Cerebellar cortex (tissue), 1 donor: ENCODE results near the gene ZNF615.
"Not testable (repeated sequence)": the region's sequence is repeated elsewhere in the genome, so short reads cannot be mapped to it uniquely, and the experiment has no call there.

Experiments used
- DNase-seq: peaks from one replicate; pipeline ENCODE4 v3.0.0-alpha.2; 2015; ENCODE audit warnings: low spot score

ZNF615 gene

DNA sequence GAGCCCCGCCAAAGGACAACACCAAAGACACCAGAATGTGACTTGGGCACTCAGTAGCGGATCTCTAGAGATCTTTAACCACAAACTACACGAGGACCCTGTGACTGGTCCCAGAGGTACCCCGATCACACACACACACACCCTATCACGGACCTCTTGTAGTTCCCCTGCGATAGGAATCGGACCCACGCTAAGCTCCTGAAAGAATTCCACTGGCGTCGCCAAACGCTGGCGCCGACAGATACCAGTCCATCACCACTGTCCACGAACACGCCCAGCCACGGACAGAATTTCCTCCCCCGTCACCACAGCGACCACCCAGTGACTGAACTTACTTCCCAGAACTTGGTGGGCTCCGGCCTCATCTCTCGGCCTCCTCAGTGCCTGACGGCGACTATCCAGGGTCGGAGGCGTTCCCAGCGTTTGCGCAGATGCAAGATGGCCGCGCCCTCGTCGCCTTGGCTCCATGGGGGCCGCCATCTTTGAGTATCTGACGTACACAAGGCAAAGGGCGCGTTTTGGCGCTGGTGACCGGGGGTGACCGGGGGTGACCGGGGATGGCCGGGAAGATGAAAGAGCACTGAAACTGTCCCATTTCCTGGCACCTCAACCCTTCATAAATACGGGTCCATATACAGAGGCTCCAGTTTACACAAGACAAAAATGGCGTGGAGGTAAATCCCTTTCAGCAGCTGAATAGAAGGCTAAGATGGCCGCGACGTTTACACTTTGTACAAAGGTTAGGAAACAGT lies at the start of gene ZNF615:
ZNF615 (minus strand) TSS at position 406 of the 752 bp plus-strand sequence. CDS start 4,500 bp downstream, outside the sequence.
- peak; percentile 92 for DNase-seq

DNA sequence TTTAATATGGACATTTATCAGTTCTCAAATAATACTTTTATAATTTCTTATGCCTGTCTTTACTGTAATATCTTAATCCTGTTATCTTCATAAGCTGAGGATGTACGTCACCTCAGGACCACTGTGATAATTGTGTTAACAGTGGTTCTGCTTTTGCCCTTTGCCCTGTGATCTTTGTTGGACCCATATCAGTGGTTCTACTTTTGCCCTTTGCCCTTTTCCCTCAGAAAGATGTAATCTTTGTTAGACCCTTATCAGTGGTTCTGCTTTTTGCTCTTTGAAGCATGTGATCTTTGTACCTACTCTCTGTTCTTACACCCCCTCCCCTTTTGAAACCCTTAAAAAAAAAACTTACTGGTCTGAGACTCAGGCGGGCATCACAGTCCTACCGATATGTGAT lies 48.5 kb upstream of the ZNF615 start:
- DNase-seq, result not testable (repeated sequence)

- DNase-seq, result not testable (repeated sequence)
These were observed 43.7 kb upstream of the ZNF615 start for GRCh38 chr19:52051736-52052135.

DNA sequence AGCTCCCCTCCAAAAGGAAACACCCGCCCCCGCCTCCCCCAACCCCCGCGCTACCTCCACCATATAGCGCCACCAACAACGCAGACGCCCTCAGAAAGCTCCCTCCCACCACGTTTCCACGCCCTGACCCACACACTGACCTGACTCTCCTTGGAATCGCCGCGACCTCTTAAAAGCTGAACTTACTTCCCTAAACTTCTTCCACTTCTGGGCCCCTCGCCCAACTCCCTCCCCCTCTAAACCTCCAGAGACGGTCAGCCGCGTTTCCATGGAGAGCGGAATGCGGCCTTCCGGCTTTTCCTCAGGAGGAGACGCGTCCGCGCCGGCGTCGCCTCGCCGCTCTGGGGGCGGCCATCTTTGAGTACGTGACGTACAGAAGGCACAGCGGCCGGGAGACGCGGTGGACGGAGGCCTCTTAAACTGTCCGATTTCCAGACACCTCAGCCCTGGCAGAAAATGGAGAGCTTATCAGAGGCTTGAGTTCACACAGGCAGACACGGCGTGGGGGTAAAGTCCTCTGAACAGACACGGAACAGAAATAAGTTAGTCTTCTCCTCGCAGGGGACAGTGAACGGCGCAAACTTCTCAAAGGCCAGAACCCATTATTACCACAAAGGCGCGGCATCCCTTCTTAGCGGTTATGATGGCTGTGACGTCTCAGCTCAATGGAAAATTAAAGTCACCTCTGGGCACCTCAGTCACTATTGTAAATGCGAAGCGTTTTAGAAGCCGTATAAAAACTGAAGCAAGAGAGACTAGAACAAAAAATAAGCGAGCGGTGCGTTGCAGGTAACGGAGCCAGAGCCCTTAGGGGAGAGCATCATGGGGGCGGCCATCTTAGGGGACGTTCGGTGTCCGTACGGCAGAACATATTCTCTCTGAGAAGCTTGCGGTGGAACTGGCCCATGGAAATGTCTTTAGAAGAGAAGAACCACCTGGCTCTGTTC lies 40.8 kb upstream of the ZNF615 start, which contains the start of gene ZNF432:
ZNF432 (minus strand) TSS at position 284 of the 947 bp plus-strand sequence. CDS start 1,970 bp downstream, outside the sequence.
- peak; percentile 93 for DNase-seq

GRCh38 chr19:52039169-52039568 lies 31.2 kb upstream of the ZNF615 start:
- no peak for DNase-seq

- DNase-seq, result no peak
These were observed 26.2 kb upstream of the ZNF615 start for GRCh38 chr19:52034051-52034728.

GRCh38 chr19:52028780-52029123 lies 20.7 kb upstream of the ZNF615 start:
- no peak for DNase-seq

GRCh38 chr19:52028027-52028779 lies 20.2 kb upstream of the ZNF615 start, which contains the start of gene ZNF614:
TSS of gene ZNF614 (minus strand) at chr19:52028379. CDS start at chr19:52025745, 2,634 bp downstream.
- DNase-seq, result peak; percentile 93

DNA sequence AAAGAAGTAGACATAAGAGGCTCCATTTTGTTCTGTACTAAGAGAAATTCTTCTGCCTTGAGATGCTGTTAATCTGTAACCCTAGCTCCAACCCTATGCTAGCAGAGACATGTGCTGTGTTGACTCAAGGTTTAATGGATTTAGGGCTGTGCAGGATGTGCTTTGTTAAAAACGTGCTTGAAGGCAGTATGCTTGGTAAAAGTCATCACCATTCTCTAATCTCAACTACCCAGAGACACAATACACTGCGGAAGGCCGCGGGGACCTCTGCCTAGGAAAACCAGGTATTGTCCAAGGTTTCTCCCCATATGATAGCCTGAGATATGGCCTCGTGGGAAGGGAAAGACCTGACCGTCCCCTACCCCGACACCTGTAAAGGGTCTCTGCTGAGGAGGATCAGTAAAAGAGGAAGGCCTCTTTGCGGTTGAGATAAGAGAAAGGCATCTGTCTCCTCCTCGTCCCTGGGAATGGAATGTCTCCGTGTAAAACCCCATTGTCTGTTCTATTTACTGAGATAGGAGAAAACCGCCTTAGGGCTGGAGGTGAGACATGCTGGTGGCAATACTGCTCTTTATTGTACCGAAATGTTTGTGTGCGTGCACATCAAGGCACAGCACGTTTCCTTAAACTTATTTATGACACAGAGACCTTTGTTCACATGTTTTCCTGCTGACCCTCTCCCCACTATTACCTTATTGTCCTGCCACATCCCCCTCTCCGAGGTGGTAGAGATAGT lies 18.4 kb upstream of the ZNF615 start:
- not testable (repeated sequence) for DNase-seq

DNA sequence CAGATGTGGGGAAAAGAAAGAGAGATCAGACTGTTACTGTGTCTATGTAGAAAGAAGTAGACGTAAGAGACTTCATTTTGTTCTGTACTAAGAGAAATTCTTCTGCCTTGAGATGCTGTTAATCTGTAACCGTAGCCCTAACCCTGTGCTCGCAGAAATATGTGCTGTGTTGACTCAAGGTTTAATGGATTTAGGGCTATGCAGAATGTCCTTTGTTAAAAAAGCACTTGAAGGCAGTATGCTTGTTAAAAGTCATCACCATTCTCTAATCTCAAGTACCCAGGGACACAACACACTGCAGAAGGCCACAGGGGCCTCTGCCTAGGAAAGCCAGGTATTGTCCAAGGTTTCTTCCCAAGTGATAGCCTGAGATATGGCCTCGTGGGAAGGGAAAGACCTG lies 16.5 kb upstream of the ZNF615 start:
- not testable (repeated sequence) for DNase-seq

DNA sequence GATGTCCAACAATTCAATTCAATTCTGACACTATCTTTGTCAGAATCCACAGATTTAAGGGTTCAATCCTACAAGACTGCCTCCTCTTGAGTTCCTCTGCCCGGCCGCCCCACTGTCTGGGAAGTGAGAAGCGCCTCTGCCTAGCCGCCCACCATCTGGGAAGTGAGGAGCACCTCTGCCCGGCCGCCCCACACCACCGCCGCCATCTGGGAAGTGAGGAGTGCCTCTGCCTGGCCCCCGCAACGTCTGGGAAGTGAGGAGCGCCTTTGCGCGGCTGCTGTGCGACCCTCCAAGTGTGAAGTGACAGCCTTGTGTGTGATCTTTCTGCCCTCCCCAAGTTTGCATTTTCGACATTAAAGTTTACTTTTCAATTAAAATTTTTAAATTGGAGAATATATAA lies 14.2 kb upstream of the ZNF615 start:
- DNase-seq, result no peak

GRCh38 chr19:52020506-52020905 lies 12.5 kb upstream of the ZNF615 start:
- DNase-seq, result no peak

DNA sequence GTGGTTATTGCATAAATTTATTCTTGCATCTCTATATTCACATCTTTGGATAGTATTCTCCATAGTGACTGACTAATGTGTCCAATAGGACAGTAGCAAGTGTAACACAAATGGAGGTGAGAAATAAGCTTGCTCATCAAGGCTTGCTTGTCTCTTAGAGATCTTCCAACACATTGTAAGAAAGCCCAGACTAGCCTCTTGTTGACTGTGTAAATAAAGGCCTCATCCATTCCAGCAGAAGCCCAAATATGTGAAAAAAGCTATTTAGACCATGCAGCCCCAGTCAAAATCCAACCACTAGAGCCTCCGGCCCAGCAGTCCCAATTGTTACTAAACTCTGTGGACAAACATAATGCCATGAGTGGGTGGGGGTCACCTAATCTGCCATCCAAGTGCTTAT lies 2.7 kb upstream of the ZNF615 start:
- DNase-seq, result no peak

GRCh38 chr19:52007451-52007805 lies 583 bp downstream of the ZNF615 start:
- DNase-seq, result no peak

GRCh38 chr19:51994048-51994644 lies 13.9 kb downstream of the ZNF615 start:
- DNase-seq, result no peak

DNA sequence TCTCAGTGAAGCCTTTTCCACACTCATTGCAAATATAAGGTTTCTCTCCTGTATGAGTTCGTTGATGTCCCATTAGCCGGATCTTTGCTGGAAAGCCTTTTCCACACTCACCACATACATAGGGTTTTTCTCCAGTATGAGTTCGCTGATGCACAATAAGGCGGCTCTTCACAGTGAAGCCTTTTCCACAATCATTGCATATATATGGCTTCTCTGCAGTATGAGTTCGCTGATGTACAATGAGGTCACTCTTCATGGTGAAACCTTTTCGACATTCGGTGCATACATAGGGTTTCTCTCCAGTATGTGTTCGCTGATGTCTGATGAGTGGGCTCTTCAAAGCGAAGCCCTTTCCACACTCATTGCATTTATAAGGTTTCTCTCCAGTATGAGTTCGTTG lies 14.6 kb downstream of the ZNF615 start:
- no peak for DNase-seq

- peak; percentile 98 for DNase-seq
These were observed 21.4 kb downstream of the ZNF615 start, which contains the start of gene ZNF350 for GRCh38 chr19:51986309-51987291. TSS of gene ZNF350 (minus strand) at chr19:51986840. CDS start at chr19:51974360, 12,480 bp downstream.

DNA sequence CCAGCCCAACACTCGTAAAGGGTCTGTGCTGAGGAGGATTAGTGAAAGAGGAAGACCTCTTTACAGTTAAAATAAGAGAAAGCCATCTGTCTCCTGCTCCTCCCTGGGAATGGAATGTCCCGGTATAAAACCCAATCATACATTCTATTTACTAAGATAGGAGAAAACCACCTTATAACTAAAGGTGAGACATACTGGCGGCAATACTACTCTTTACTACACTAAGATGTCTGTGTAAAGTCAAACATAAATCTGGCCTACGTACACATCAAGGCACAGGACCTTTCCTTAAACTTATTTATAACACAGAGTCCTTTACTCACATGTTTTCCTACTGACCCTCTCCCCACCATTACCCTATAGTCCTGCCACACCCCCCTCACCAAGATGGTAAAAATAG lies 24.6 kb downstream of the ZNF615 start:
- no peak for DNase-seq

DNA sequence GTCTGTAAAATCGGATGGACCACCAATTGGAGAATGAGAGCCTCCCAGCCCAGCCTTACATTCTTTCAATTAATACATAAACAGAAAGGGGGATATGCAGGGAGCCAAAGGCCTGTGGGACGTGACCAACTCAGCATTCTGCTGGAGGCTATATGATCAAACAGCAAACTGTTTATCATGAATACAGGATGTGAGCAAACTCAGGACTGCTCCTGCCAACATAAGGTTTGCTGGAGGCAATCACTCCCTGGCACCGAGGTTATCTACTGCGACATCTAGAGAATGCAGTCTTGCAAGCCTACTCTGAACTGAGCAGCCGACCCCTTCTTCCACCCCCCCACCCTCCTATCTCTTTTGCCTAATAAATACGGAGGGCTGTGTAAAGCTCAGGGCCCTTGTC lies 27.1 kb downstream of the ZNF615 start:
- DNase-seq, result not testable (repeated sequence)
